TTC549 (cell line): ENCODE data around the gene CIB4.

Experiments
- FAIRE-seq: peaks from 2 replicates; lab custom pipeline; 2012; peaks lifted over from hg19 to GRCh38; lab: Jason Lieb, UNC

CIB4 gene

DNA sequence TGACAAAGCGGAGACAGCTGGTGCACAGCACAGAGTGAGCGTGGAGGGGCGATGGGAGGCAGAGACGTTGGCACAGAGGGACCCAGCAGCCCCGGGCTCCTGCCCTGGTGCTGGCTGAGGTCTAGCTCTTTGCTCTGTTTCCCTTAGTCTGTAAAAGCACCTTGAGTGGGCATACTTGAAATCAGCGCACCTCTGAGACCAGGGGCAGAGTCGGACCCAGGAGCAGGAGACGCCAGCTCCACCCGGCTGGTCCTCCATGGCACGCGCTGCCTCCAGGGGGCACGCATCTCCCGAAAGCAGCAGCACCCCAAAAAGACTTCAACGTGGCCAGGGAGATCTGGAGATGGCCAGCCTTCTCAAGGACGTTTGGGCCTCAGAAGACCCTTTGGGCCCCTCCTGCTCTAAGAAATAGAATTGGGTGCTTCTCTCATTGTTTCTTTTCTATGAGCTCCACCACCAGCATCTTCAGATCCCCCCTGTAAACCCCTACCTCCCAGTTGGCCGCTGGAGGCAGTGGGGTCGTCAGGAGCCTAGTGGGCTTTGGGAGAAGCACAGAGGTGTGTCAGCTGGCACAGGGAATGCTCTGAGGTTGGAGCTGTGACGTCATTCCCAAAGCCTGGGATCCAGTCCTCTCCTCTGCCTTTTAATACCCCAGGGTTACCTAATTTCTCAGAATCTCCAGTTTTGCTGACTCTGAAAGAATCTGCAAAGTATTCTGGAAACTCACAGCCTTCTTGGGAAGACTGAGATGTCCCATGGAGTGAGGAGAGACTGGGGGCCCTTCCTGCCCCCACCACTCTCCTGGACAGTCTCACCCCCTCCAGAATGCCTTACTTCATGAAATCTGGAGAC, 58.9 kb downstream of the CIB4 start:
- no peak for FAIRE-seq

DNA sequence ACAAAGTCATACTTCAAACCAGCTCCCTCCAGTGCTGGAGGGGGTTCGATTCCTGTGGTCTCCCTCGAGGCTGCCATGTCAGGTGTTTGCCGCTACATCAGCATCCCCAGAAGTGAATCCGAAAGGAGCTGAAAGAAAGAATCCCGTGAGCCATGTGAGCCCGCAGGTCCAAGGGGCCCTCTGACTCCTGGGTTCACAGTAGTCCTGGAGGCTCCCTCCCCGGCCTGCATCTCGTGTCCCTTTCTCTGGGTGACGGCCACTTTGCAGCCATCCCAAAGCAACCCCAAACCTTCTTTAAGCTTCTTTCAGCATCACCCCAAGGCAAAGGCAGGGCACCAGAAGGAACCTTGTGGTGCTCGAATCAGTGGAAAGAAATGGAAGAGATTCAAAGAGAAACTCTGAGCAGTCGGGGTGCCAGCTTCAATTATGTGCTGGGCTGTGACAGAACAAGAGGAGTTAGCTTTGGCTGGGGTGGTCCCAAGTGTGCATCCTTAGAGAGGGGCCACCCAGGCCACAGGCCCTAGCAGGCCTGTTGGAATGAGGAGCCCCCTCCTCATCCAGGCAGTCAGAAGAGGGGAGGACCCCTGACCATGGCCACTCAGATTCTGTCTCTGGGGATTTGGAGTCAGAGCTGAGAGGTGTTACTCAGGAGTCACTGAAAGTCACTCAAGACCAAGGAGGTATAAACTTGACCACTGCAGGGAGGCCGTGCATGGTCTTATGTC, 59.7 kb downstream of the CIB4 start:
- FAIRE-seq = no peak

DNA sequence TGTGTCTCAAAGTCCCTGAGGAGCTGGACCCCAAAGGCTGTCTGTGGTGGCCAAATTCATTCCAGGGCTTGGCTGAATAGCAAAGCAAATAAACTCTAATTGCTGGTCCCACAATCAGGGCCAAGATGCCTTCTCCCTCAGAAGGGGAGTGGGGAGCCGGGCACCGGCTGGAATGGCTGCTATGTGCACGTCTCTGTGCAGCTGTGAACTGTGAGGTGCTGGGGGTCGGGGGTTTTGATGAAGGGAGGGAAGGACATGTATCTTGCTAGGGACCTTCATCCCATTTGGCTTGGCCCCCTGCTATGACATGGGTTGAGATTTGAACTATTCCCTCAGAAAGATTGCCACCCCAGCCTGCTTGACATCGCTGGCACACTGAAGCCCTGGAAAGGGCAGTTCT, 60.4 kb downstream of the CIB4 start:
- no peak for FAIRE-seq

DNA sequence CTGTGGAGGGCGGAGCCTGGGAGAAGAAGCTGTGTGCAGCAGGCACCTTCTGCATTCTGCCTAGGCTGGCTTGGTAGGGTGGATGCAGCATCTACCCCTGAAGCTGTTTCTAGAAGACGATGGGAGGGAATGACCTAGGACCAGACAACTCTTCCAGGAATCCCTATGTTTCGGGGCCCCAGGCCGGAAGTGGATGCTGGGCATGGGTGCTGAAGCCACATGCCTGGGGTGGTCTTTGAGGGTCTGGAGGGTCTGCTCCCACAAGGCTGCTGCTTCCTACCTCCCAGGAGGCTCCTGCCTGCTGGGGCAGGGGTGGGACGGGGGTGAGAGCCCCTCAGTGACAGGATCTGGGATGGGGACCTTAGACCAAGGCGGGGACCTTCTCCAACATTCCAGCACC, 61.0 kb downstream of the CIB4 start:
- FAIRE-seq = no peak

DNA sequence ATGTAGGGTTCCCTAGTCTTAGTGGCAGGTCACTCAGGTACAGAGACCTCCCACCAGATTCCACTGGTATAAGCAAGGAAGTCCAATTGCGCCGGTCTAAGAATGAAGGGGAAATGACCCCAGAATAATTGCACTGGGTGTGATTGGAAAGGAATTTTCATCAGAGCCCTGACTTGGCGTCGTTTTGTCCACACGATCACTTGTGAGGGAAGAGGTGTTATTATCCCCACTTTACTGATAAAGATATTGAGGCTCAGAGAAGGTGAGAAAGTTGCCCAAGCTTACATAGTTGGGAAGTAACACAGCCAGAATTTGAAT, 61.5 kb downstream of the CIB4 start:
- FAIRE-seq = no peak

DNA sequence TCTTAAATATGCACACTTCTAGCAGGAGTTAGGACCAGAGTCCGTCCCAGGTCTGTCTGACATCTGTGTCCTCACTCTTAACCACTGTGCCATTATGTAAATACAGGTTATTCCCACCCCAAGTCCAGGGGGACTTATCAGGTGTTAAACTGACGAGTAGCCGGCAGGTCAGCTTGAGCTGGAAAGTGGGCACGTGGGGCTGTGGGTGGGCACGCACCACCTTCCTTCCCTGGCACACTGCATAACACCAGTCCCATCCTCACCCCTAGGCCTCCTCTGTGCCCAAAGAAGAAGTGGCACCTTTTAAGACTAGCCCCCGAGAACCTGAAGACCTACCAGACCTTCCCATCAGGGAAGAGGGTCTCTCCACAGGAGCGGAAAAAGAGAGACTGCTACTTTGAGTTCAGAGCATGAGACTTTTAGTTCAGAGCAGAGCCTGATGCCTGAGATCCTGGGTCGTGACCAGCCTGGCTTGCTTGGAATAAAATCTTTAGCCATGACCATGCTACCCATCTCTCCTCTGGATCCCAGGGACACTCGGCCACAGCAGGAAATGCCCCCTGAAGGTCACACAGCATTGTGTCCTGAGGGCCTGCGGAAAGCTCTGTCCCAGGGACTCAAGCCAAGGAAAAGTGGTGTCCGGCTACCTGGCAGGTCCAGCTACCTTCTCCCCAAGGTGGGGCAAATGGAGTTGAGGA, 62.0 kb downstream of the CIB4 start:
- FAIRE-seq = no peak

DNA sequence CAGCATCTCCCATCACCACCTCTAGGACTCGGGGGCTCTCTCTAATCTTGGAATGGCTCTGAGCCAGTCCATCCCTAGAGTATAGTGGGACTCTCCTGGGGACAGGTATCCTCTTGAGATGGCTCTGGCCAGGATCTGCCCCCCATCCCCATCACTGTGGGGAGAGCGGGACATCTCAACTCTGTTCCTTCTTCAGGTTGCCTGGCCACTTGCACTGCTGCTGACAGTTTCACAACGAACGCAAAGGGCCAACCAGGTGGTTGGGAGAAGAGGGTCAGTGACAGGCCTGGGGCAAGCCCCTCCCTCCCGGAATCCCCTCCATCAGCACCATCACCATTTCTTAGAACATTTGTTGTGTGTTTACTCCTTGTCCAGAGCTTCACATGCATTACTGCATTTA, 62.6 kb downstream of the CIB4 start:
- no peak for FAIRE-seq

DNA sequence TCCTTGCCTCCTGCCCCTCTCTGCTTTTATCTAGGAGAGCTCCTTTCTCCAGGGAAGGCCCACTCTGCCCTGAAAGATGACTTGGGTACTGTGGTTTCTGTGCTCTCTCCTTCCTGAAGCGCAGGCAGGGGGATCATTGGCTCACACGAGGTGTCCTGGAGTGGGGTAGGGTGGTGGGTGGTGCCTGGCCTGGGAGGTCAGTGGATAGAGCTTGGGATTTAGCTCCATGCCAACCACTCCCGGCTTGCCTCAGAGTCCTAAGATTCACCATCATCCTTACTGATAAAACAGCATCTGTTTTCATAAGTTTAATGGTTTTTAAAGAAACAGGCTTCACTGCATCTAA, 63.1 kb downstream of the CIB4 start:
- FAIRE-seq = no peak

DNA sequence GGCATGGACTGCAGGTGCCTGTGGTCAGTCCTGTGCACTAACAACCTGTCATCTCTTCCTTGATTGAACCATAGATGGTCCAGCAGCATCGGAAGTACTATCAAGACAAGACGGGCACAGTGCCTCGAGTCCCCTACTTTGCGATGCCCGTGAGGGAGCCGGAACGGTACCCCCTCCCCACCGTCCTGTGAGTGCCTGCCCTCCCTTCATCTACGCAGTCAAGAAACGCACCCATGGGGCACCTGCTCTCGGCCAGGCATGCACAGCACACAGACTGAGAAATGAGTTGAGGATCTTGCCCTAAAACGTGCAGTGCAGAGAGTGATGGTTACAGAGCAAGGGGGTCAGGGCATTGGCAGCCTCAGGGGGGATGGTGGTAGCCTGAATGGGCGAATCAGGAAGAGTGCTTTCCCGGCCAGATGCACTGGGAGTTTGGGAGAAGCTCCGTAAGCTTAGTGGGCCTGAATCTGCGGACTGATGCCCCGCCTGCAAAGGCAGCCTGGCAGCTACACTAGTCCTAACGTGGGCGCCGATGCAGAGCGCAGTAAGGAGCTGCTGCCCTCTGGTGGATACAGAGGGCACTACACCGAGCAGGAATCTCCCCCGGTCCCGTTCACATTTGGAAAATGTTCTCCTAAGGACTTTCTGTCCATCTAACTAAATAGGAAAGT, 63.6 kb downstream of the CIB4 start:
- peak; percentile 78 for FAIRE-seq

DNA sequence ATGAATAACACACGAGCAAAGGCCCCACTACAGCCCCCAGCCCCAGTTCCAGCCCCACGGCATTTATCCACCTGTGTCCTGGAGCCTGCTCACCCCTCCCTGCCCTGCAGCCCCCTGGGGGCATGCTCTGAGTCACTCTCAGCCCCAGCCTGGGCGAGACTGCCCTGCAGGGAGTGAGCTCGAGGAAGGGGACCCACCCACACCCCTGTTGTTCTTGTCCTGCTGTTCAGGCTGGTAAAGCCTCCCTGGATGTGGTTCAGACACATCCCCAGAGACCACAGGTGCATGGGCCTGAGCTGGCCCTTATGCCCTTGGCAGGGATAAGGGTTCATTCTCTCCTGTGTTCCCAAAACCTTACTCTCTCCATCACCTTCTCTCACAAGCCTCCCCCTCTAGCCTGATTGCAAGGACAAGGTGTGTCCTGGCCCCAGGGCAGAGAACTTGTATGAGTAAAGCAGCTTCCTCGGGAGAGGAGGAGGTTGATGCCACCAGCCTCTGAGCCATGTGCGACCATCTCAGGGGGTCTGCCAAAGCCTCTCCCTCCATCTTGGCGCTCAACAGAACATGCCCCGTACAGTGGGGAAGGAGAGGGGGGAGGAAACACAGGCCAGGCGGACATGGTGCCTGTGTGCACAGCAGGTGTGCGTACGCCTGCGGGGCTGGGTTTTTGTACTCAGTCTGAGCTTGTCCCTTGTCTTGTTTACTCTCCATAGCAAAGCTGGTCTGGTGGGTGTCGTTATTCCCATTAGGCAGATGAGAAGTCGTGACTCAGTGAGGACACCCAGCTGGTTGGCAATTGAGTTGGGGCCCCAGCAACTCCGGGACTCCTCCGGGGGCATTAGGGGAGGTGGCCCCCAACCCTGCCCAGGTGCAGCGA, 64.4 kb downstream of the CIB4 start:
- FAIRE-seq = no peak

DNA sequence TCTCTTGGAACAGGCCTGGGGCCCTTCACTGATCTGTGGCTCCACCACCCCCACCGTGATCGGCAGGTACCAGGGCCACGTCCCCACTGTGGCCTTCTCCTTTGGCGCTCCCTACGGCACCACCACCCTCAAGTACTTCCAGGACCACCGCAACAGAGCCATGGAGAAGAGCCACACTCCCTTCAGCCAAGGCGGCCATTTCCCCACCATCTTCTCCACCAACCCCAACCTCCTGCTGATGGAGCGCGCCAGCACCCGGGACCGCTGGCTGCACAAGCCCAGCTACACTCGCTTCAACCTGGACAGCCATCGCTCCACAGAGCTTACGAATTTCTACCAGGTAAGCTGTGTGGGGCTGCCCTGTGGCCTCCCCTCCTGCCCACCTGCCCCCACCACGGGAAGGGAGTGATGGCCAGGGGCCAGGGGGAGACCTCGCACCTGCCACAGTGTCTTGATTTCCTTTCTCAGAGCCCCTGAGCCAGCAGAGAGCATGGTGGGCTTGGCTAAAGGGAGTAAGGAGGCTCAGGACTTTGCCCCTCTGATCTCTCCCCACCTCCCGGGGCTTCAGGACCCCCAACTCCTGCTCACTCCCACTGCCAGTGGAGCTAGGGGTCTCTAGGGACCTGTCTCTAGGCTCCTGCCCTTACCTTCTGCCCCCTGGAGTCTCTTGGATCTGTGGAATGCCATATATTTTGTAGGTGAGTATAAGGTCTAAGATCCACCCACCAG, 65.2 kb downstream of the CIB4 start:
- no peak for FAIRE-seq

DNA sequence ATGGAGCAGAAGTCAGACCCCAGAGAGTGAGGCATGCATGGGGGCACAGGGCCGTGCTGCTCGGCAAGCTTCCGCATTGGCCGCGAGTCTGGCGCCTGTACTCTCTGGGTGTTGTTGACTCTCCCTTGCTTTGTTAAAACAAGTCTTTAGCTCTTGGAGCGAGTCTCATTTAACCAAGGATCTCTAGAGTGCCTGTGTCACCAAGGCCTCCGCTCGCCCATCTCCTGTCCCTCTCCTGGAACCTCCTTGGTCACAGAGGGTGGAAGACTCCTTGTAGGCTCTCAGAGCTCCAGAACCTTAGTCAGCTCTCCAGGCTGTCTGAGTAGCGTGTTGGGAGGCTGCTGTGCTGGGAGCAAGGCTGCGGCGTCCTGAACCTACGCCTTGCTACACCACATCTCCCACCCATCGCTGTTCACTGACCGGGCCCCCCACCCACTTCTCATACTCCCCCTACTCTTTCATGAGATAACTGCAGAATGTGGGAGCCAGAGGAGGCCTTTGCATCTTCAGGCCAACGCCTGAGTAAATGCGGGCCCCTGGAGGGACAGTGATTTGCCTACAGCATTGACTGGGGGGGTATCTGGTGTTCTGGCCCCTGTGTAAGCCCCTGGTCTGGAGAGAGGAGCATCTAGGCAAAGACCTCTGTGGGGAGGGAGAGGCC, 66.1 kb downstream of the CIB4 start:
- no peak for FAIRE-seq

DNA sequence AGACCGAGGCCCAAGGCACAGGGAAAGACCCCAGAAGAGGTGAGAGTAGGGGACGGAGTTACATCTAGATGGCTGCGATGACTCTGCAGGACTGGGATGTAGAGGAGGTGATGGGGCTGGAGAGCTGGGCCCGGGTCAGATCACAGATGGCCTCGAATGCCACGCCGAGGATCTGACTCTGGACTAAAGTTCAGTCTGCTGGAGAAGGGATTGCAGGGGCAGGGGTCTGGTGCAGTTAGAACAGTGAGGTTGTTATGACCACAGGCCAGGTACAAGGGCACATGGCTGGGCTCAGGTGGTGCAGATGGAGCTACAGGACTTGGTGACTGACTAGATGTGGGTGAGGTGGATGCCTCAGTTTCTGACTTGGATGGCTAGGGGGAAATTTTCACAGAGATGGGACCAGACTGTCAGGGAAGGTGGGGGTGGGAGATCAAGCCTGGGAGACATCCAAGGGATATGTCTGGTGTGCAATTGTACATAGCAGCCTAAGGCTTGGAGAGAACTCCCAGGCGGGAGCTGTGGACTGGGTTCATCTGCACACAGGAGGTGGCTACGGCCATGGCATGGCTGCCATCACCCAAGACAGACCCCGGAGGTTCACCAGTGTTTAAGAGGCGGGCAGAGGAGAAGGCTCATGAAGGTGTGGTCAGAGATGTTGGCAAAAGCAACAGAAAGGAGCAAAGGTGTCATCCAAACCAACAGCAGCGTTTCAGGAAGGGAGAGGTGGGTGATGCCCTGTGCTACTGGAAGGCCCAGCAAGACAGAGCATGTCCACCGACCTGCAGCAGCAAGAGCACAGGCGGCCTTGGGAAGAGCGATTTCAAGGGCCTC, 66.9 kb downstream of the CIB4 start:
- FAIRE-seq = no peak

DNA sequence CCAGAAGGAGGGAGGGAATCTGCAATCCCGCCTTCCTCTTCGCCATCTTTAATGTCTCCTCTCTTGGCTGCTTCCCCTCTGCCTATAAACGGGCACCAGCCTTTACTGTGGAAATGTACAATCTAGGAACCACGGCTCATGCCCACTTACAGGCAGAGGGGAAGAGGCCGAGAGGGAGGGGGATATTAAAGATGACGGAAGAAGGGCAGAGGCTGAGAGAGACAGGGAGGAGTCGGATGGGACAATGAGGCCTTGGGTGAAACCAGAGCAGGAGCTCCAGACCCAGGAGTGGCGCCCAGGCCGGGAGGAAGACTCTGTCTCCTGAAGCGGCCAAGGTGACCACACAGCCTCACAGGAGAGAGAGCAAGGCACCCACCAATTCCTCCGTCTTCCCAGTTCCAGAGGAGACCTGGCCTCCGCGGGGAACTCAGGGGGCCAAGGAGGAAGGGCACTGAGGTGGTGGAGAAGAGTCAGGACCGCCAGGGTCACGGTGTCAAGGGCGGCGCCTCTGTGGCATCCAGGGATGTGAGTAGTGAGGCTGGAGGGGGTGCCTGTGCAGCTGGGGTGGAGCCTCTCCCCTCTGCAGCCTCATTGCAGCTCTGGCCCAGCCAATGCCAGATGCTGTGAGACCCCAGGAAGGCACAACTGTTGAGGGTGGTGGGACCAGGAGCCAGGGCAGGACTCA, 67.8 kb downstream of the CIB4 start:
- no peak for FAIRE-seq

DNA sequence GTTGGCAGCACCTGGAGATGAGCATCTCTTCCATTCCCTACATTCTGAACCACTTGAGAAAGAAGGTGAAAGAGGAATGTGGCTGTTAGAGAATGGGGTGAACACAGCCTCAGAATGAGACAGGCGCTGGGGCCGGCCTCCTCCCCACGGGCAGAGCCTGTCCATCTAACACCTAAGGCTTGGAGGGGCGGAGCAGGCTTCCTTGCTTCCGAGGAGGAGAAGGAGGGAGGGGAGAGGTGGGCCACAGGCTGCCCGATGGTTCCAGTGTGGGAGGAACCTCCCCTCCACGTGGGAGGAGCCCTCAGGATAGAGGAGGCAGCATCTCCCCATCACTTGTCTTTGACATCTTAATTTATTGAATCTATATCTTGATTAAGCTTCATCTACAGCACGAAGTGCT, 68.6 kb downstream of the CIB4 start:
- FAIRE-seq = no peak

DNA sequence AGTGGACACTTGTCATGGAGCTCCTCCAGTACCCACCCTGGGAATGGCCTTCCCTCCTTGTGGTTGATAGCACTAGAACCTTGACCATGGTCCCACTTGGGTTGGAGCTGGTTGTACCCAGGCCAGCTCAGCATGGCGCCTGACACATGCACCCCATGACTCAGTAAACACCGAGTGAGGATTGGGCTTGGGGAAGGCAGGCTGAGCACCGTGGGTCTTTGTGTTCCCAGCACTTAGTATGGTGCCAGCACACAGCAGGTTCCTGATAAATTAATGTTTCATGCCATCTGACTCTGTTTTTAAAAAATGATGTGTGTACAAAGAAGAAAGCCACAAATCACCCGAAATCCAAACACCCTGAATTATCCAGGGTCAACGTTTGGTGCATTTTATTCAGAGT, 69.8 kb downstream of the CIB4 start:
- FAIRE-seq = no peak

DNA sequence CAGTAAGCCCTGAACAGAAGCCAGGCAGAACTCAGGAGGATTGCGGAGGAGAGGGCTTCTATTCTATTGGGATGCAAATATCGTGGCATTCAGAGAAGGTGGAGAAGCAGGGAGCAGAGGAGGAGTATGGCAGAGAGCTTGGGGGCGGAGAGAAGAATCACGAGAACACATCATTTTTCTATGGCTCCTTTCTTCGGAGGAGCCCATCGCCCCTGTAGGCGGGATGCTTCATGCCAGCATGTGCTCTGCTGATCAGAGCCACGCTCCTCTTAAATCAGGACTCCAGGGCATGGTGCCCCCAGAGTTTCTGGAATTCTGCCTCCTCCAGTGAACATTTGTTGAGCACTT, 71.1 kb downstream of the CIB4 start:
- no peak for FAIRE-seq

DNA sequence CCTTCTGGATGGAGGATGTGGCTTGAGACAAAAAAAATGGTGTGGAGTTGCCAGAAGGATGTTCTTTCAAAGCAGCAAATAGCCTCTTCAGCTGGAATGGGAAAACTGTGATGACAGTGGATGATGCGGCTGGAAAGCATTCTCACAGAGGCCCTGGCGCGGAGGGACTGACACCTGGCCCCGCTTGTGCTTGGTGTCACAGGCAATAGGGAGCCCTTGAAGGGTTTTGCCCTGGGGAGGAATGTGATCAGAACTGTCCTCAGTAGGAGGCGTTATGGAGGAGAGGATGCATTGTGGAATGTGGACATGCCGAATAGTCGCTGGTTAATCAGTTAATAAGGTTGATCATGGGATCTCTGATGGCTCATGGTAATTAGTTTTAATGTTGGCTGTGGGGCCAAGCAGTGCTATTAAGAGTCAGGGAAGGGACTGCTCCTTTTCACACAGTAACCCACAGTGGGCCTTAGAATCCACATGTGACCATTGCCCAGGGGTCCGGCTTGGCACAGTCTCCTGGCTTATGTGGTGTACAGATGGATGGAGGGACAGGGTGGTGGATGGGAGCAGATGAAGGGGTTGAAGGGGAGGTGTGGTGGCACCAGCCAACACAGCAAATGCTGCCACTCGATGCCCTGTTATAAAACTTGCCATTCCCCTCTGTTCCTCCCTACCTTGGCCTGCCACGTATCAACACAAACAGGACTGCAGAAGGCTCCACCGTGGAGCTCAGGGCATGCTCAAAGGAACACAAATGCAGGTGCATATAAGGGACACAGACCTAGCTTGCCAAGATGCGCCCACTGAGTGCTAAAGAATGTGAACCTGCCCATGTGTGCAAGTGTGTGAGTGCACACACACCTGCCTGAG, 71.7 kb downstream of the CIB4 start:
- FAIRE-seq = no peak
